K562 (cell line): ENCODE measurements around the gene HPN. TPM values are rescaled to one million over a fixed set of nuclear protein-coding genes. Genes with fewer than 3 reads are reported as not detected.
A peak's percentile ranks its signal among the peaks of the same experiment; 100 is the strongest.

Experiments used
- ATAC-seq: fragments of 200-7000 bp; cut with Tn5 transposase; 3 replicates; pipeline ENCODE4 v1.9.1; 2020; ENCODE audit warnings: moderate library complexity
- BruUV-seq: library from RNA; stranded (reverse); fragments of 400-500 nt; replicated peaks from 2 replicates; lab custom pipeline; 2021; lab: Mats Ljungman, UMichigan
- CTCF ChIA-PET: fragments of 300-600 bp; formaldehyde crosslinking; extraction: SDS; loops from one replicate; lab custom pipeline; 2021; ENCODE audit warnings: low intra/inter-chr PET ratio; lab: Yijun Ruan, JAX
- POLR2A ChIA-PET: fragments of 300-600, 350-650 bp; sonication (Branson Sonifier 250); formaldehyde crosslinking; extraction: SDS; loops from one replicate; lab custom pipeline; 2021; ENCODE audit warnings: antibody characterized with exemption, inconsistent platforms; lab: Yijun Ruan, JAX
- DNase-seq, 4 experiments: peaks; one replicate each; pipeline versions ENCODE4 v3.0.0 to v3.0.0-alpha.2; 2011 to 2018; ENCODE audit warnings: low spot score in 3 of 4, mixed read lengths in 3 of 4; ENCODE audit errors: extremely low read depth in 1 of 4
- FAIRE-seq: peaks from 2 replicates; lab custom pipeline; 2011; peaks lifted over from hg19 to GRCh38; lab: Jason Lieb, UNC
- H2AFZ ChIP-seq: 2 replicates; pipeline ENCODE4 v1.6.0; 2011; ENCODE audit warnings: low read depth, low read length, control low read depth, inconsistent platforms
- H3K27ac ChIP-seq: fragments of 200-600 bp; 3 replicates; pipeline ENCODE4 v1.8.0; 2011; ENCODE audit warnings: low read depth, mild to moderate bottlenecking, control low read depth, inconsistent platforms, low read length, moderate library complexity, mixed read lengths; ENCODE audit errors: extremely low read depth
- H3K27me3 ChIP-seq, 2 experiments: fragments of 300-600 bp in 1 of 2; 2 replicates in 1 of 2; 3 replicates in 1 of 2; pipeline versions ENCODE4 v1.6.0 to v1.8.0; 2011; ENCODE audit warnings: inconsistent platforms in 2 of 2, low read length in 2 of 2, mild to moderate bottlenecking in 1 of 2, mixed read lengths in 1 of 2, moderate library complexity in 1 of 2; ENCODE audit not compliant: control insufficient read depth in 2 of 2, insufficient read depth in 2 of 2
- H3K36me3 ChIP-seq: fragments of 300-600 bp; 3 replicates; pipeline ENCODE4 v1.8.0; 2011; ENCODE audit warnings: mild to moderate bottlenecking, low read length, inconsistent platforms; ENCODE audit not compliant: control insufficient read depth, insufficient read depth
- H3K4me1 ChIP-seq, 2 experiments: fragments of 200-600 bp in 1 of 2; replicated peaks in 1 of 2; 2 replicates in 1 of 2; 3 replicates in 1 of 2; pipeline versions ENCODE4 v1.5.1 to v1.8.0; 2011; ENCODE audit warnings: inconsistent platforms in 2 of 2, low read length in 2 of 2, mild to moderate bottlenecking in 1 of 2, mixed read lengths in 1 of 2, moderate library complexity in 1 of 2; ENCODE audit not compliant: control insufficient read depth in 2 of 2, insufficient read depth in 2 of 2
- H3K4me2 ChIP-seq: 2 replicates; pipeline ENCODE4 v1.6.1; 2011; ENCODE audit warnings: low read length, control low read depth, inconsistent platforms, mixed read lengths; ENCODE audit not compliant: insufficient read depth
- H3K4me3 ChIP-seq: fragments of 200-600 bp; sonication (generic), shearing (Covaris generic); 2 replicates; pipeline ENCODE4 v1.5.1; 2016; ENCODE audit warnings: control low read depth, inconsistent platforms
- H3K79me2 ChIP-seq: fragments of 200-600 bp; 3 replicates; pipeline ENCODE4 v1.8.0; 2011; ENCODE audit warnings: low read length, inconsistent platforms; ENCODE audit not compliant: control insufficient read depth, insufficient read depth
- H3K9ac ChIP-seq, 2 experiments: 2 replicates each; pipeline versions ENCODE4 v1.6.0 to v1.6.1; 2011; ENCODE audit warnings: low read depth in 2 of 2, low read length in 2 of 2, control low read depth in 1 of 2, inconsistent platforms in 1 of 2, mild to moderate bottlenecking in 1 of 2, mixed read lengths in 1 of 2; ENCODE audit not compliant: insufficient read depth in 1 of 2
- H3K9me1 ChIP-seq: one replicate; pipeline ENCODE4 v1.6.0; 2011; ENCODE audit warnings: inconsistent platforms, mild to moderate bottlenecking, low read length, moderate library complexity; ENCODE audit not compliant: control insufficient read depth, insufficient read depth
- H3K9me3 ChIP-seq: replicated peaks from 2 replicates; pipeline ENCODE4 v1.5.1; 2011; ENCODE audit warnings: low read depth, low read length, inconsistent platforms; ENCODE audit not compliant: control insufficient read depth, insufficient read depth
- H4K20me1 ChIP-seq: replicated peaks from 2 replicates; pipeline ENCODE4 v1.6.1; 2011; ENCODE audit warnings: low read length, inconsistent platforms, mixed read lengths; ENCODE audit not compliant: control insufficient read depth, insufficient read depth
- C11orf30 ChIP-seq: fragments of 450-650 bp; IDR thresholded peaks from 2 replicates; pipeline ENCODE4 v1.6.1; 2016; ENCODE audit warnings: low read depth, mild to moderate bottlenecking
- DMBX1 ChIP-seq: fragments of 250-450 bp; sonication (Bioruptor Pico); IDR thresholded peaks from 2 replicates; pipeline ENCODE4 v1.8.0; 2022; ENCODE audit warnings: inconsistent platforms, mild to moderate bottlenecking, moderate library complexity, borderline replicate concordance
- ELF4 ChIP-seq: fragments of 450-650 bp; formaldehyde crosslinking; IDR thresholded peaks from 2 replicates; pipeline ENCODE4 v1.4.0; 2022; ENCODE audit warnings: missing genetic modification characterization
- FIP1L1 ChIP-seq: fragments of 200-400 bp; formaldehyde crosslinking; IDR thresholded peaks from 2 replicates; pipeline ENCODE4 v1.6.1; 2018; ENCODE audit warnings: mild to moderate bottlenecking, low read depth, low read length; ENCODE audit not compliant: poor library complexity, severe bottlenecking
- HDAC6 ChIP-seq: IDR thresholded peaks from 2 replicates; pipeline ENCODE4 v1.6.1; 2012; ENCODE audit warnings: low read depth, mild to moderate bottlenecking, control low read depth, inconsistent platforms, low read length, moderate library complexity
- HNRNPUL1 ChIP-seq: fragments of 200-400 bp; formaldehyde crosslinking; IDR thresholded peaks from 2 replicates; pipeline ENCODE4 v1.6.1; 2017; ENCODE audit warnings: low read length
- MAFF ChIP-seq: IDR thresholded peaks from 2 replicates; pipeline ENCODE4 v1.6.1; 2012; ENCODE audit warnings: low read length, improper control_type of control experiment
- MYBL2 ChIP-seq, 2 experiments: fragments of 450-650 bp in 1 of 2; sonication (generic) in 1 of 2; formaldehyde crosslinking in 1 of 2; IDR thresholded peaks; 2 replicates each; pipeline versions ENCODE4 v1.6.1 to v1.8.1; 2017 to 2022; ENCODE audit warnings: borderline replicate concordance in 1 of 2, inconsistent platforms in 1 of 2, low read depth in 1 of 2, mild to moderate bottlenecking in 1 of 2, missing genetic modification reagents in 1 of 2, moderate library complexity in 1 of 2
- SMAD3 ChIP-seq: fragments of 450-650 bp; formaldehyde crosslinking; conservative IDR thresholded peaks from 2 replicates; pipeline ENCODE4 v1.4.0; 2020; ENCODE audit warnings: mild to moderate bottlenecking
- ZNF699 ChIP-seq: fragments of 250-450 bp; sonication (Bioruptor Pico); IDR thresholded peaks from 2 replicates; pipeline ENCODE4 v1.8.0; 2021; ENCODE audit warnings: mild to moderate bottlenecking, moderate library complexity; ENCODE audit not compliant: insufficient replicate concordance
- WGBS: fragments of 100-300 bp; shearing (Covaris generic); methylation state at CpG from one replicate; pipeline ENCODE4 v1.1.6; 2016; ENCODE audit warnings: low coverage, mixed read lengths; ENCODE audit not compliant: insufficient coverage; ENCODE audit errors: missing lambda C conversion rate; 5-methylcytosine and 5-hydroxymethylcytosine counted together
- in situ Hi-C: fragments of 300-500 bp; cut with MboI; formaldehyde crosslinking; loops from 4 replicates; pipeline ENCODE4 v1.15.0; 2018; ENCODE audit warnings: inconsistent platforms, mixed read lengths
- intact Hi-C: fragments of 100-400 bp; cut with micrococcal nuclease; formaldehyde crosslinking; loops from 2 replicates; pipeline ENCODE4 v1.14.2; 2022
- polyA plus RNA-seq, 8 experiments: library from polyadenylated mRNA; depleted of rRNA in 4 of 8; stranded (reverse) in 5 of 8; unstranded in 3 of 8; fragments of >200 nt; fragmentation: Nextera tagmentation in 2 of 8; fragmentation: Illumina TruSeq in 1 of 8; extraction: Ambion mirVana in 2 of 8; extraction: Trizol in 1 of 8; gene quantifications; 2 replicates each; pipeline versions ENCODE4 v1.2.1 to v1.2.3, GENCODE V29; 2011 to 2014; ENCODE audit warnings: inconsistent platforms in 1 of 8, missing spikeins in 1 of 8
- total RNA-seq, 7 experiments: library from RNA; depleted of rRNA in 6 of 7; stranded (reverse); fragments of >200 nt in 6 of 7; fragmentation: Illumina TruSeq in 2 of 7; extraction: Trizol in 2 of 7; gene quantifications; 2 replicates each; pipeline versions ENCODE4 v1.2.1 to v1.2.3, GENCODE V29; 2011 to 2021; ENCODE audit warnings: low replicate concordance in 1 of 7
- TF ChIP-seq, protein P1 (sequence below): fragments of 450-650 bp; IDR thresholded peaks from 2 replicates; pipeline ENCODE4 v1.6.1; 2017; ENCODE audit warnings: antibody characterized with exemption
- TF ChIP-seq, protein P2 (sequence below): fragments of 450-650 bp; conservative IDR thresholded peaks from 2 replicates; pipeline ENCODE4 v1.6.1; 2016; ENCODE audit warnings: missing genetic modification characterization, low read depth, mild to moderate bottlenecking, control low read depth, missing compliant biosample characterization
- TF ChIP-seq, protein P3 (sequence below): fragments of 450-650 bp; IDR thresholded peaks from 2 replicates; pipeline ENCODE4 v1.6.1; 2018; ENCODE audit not compliant: partially characterized antibody

HPN gene
- total and polyA plus RNA-seq, 9 of the 15 experiments (the other 6 are each of a cell fraction or from before 2014, with no cell fraction given), result 0.10 to 0.20 TPM; not detected in 7

DNA sequence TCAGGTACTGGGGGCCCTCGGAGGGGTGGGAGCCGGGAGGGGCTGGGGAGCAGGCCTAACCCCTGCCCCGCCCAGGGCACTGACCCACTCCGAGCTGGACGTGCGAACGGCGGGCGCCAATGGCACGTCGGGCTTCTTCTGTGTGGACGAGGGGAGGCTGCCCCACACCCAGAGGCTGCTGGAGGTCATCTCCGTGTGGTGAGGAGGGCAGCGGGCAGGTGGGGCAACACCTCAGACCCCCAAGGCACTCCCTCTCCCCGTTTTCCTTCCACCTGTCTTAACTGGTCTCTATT, 18.2 kb downstream of the HPN start (continued):
- no peak for TF ChIP-seq MYBL2 (IDR thresholded peaks at IDR 0.05; ENCODE audit: low read depth)
- TF ChIP-seq MYBL2 (CRISPR knock-in tag; IDR thresholded peaks at IDR 0.05; ENCODE audit: borderline replicate concordance), result no peak

DNA sequence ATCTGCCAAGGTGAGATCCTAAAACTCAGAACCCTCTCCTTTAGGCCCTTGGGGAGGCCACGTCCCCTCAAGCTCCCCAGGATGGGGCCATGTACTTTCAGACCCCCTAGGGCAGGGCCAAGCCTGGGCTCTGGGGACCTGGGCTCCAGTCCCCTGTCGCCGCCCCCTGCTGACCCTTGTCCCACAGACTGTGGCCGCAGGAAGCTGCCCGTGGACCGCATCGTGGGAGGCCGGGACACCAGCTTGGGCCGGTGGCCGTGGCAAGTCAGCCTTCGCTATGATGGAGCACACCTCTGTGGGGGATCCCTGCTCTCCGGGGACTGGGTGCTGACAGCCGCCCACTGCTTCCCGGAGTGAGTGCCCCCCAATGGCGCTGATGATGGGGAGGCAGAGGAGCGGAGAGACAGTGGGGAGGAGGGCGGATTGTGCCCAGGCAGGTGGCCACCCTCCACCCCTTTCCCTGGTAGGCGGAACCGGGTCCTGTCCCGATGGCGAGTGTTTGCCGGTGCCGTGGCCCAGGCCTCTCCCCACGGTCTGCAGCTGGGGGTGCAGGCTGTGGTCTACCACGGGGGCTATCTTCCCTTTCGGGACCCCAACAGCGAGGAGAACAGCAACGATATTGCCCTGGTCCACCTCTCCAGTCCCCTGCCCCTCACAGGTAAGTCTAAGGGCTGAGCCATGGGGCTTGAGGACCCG, 18.8 kb downstream of the HPN start:
- Histone ChIP-seq H3K4me2 (no peak overlapping the region), H3K4me3 (no peak overlapping the region), H3K79me2 (no peaks in the 10 kb centered on the region), H3K9me3 (no peaks in the 10 kb centered on the region), H2AFZ (no peak overlapping the region), H3K4me1 (peaks cover 0 to 14% of the 10 kb centered on the region in 2 experiments; a peak in 2 of 5 replicates), H3K9ac (peak overlapping the region in 1 of 2 experiments; percentile 4; a peak in 2 of 4 replicates), H3K27me3 (peaks cover 2 to 20% of the 10 kb centered on the region in 2 experiments; a peak in 2 of 5 replicates), H4K20me1 (no peaks in the 10 kb centered on the region), H3K27ac (no peak overlapping the region), H3K36me3 (no peaks in the 10 kb centered on the region), H3K9me1 (no peaks in the 10 kb centered on the region)
- no peak for DNase-seq
- BruUV-seq, result no TSS peak
- no peak for ATAC-seq
- WGBS, result 24% methylated on average over 25 of the region's 29 CpGs
- ChIA-PET CTCF (no interaction called here), POLR2A (interaction anchor here (0.6 kb wide), 1 partner anchor 81 kb away, joined by 3 read pairs; no protein-coding TSS in a partner anchor)
- no peak for FAIRE-seq
- in situ Hi-C loops, result no loop called here
- intact Hi-C loops, result no loop called here
- TF ChIP-seq ELF4 (CRISPR knock-in tag) (no peak), FIP1L1 (no peak), MAFF (no peak), DMBX1 (CRISPR knock-in tag) (no peak), HNRNPUL1 (no peak), C11orf30 (no peak), SMAD3 (CRISPR knock-in tag) (no peak), HDAC6 (no peak), ZNF699 (CRISPR knock-in tag) (no peak)
- TF ChIP-seq, protein P1, sequence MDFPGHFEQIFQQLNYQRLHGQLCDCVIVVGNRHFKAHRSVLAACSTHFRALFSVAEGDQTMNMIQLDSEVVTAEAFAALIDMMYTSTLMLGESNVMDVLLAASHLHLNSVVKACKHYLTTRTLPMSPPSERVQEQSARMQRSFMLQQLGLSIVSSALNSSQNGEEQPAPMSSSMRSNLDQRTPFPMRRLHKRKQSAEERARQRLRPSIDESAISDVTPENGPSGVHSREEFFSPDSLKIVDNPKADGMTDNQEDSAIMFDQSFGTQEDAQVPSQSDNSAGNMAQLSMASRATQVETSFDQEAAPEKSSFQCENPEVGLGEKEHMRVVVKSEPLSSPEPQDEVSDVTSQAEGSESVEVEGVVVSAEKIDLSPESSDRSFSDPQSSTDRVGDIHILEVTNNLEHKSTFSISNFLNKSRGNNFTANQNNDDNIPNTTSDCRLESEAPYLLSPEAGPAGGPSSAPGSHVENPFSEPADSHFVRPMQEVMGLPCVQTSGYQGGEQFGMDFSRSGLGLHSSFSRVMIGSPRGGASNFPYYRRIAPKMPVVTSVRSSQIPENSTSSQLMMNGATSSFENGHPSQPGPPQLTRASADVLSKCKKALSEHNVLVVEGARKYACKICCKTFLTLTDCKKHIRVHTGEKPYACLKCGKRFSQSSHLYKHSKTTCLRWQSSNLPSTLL, result no peak
- TF ChIP-seq, protein P2, sequence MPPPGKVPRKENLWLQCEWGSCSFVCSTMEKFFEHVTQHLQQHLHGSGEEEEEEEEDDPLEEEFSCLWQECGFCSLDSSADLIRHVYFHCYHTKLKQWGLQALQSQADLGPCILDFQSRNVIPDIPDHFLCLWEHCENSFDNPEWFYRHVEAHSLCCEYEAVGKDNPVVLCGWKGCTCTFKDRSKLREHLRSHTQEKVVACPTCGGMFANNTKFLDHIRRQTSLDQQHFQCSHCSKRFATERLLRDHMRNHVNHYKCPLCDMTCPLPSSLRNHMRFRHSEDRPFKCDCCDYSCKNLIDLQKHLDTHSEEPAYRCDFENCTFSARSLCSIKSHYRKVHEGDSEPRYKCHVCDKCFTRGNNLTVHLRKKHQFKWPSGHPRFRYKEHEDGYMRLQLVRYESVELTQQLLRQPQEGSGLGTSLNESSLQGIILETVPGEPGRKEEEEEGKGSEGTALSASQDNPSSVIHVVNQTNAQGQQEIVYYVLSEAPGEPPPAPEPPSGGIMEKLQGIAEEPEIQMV (tag), result no peak
- TF ChIP-seq, protein P3, sequence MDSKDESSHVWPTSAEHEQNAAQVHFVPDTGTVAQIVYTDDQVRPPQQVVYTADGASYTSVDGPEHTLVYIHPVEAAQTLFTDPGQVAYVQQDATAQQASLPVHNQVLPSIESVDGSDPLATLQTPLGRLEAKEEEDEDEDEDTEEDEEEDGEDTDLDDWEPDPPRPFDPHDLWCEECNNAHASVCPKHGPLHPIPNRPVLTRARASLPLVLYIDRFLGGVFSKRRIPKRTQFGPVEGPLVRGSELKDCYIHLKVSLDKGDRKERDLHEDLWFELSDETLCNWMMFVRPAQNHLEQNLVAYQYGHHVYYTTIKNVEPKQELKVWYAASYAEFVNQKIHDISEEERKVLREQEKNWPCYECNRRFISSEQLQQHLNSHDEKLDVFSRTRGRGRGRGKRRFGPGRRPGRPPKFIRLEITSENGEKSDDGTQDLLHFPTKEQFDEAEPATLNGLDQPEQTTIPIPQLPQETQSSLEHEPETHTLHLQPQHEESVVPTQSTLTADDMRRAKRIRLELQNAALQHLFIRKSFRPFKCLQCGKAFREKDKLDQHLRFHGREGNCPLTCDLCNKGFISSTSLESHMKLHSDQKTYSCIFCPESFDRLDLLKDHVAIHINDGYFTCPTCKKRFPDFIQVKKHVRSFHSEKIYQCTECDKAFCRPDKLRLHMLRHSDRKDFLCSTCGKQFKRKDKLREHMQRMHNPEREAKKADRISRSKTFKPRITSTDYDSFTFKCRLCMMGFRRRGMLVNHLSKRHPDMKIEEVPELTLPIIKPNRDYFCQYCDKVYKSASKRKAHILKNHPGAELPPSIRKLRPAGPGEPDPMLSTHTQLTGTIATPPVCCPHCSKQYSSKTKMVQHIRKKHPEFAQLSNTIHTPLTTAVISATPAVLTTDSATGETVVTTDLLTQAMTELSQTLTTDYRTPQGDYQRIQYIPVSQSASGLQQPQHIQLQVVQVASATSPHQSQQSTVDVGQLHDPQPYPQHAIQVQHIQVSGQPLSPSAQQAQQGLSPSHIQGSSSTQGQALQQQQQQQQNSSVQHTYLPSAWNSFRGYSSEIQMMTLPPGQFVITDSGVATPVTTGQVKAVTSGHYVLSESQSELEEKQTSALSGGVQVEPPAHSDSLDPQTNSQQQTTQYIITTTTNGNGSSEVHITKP, result no peak
